Measurements from ENCODE around the gene LOXL1.
"Not testable (repeated sequence)": the region's sequence is repeated elsewhere in the genome, so short reads cannot be mapped to it uniquely, and the experiment has no call there.

The LOXL1 gene

GRCh38 chr15:73935547-73935946, 9.3 kb downstream of the LOXL1 start:
- Histone ChIP-seq H3K36me3 (ENCODE audit: insufficient read depth, low read length) (no peaks in the 10 kb centered on the region), H3K9ac (ENCODE audit: low read depth, low read length) (no peak overlapping the region), H3K4me1 (ENCODE audit: insufficient read depth, low read length) (peaks cover 15% of the 10 kb centered on the region), H3K9me3 (ENCODE audit: control insufficient read depth, insufficient read depth, low read length) (no peaks in the 10 kb centered on the region)

- H3K9ac ChIP-seq (ENCODE audit: low read depth, low read length), result no peak overlapping the region
These were observed 9.9 kb downstream of the LOXL1 start for GRCh38 chr15:73936181-73936580.

GRCh38 chr15:73936588-73937290, 10.5 kb downstream of the LOXL1 start:
- no peak overlapping the region; the same call in 1 of the 2 replicates for H3K9ac ChIP-seq (ENCODE audit: low read depth, low read length)
- H3K36me3 ChIP-seq (ENCODE audit: insufficient read depth, low read length), result no peaks in the 10 kb centered on the region
- peaks cover 24% of the 10 kb centered on the region for H3K4me1 ChIP-seq (ENCODE audit: insufficient read depth, low read length)
- no peaks in the 10 kb centered on the region for H3K9me3 ChIP-seq (ENCODE audit: control insufficient read depth, insufficient read depth, low read length)

More at GRCh38 chr15:73936181-73936580, 9.9 kb downstream of the LOXL1 start:
- peaks cover 21% of the 10 kb centered on the region for H3K4me1 ChIP-seq (ENCODE audit: insufficient read depth, low read length)
- no peaks in the 10 kb centered on the region for H3K36me3 ChIP-seq (ENCODE audit: insufficient read depth, low read length)
- no peaks in the 10 kb centered on the region for H3K9me3 ChIP-seq (ENCODE audit: control insufficient read depth, insufficient read depth, low read length)

DNA sequence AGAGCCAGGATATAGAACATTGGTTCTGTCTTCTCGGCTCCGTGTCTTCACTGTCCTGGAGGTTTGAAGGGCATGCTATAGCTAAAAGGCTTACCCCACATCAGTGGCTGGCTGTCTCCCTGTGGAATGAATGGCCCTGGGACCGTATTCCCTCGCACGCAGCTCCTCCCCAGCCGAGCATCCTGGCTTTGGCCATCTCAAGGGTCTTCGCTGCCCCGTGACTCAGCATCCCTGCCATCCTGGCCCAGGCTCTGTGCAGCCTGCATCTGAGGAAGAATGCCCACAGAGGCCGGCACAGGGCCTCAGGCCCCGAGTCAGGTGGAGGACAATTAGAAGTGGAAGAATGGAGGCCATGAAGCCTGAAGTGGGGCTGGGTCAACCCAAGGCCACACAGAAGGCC, 11.0 kb downstream of the LOXL1 start:
- peaks cover 24% of the 10 kb centered on the region for H3K4me1 ChIP-seq (ENCODE audit: insufficient read depth, low read length)
- no peak overlapping the region for H3K9ac ChIP-seq (ENCODE audit: low read depth, low read length)
- H3K36me3 ChIP-seq (ENCODE audit: insufficient read depth, low read length), result no peaks in the 10 kb centered on the region
- H3K9me3 ChIP-seq (ENCODE audit: control insufficient read depth, insufficient read depth, low read length), result no peaks in the 10 kb centered on the region

DNA sequence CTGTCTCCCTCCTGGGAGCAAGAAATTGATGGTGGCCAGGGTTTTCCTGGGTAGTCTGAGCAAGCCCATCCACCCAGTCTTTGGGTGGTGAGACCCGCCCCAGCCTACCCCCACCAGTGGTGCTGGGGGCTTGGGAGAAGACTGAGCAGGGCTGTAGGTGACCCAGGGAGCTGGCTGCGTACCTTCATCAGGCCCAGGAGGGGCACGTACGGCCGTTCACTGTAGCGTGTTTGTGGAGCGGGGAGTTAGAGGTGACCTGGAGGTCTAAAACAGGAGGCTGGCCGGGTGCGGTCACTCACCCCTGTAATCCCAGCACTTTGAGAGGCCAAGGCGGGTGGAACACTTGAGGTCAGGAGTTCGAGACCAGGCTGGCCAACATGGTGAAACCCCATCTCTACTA, 11.5 kb downstream of the LOXL1 start:
- Histone ChIP-seq H3K36me3 (ENCODE audit: insufficient read depth, low read length) (no peaks in the 10 kb centered on the region), H3K4me1 (ENCODE audit: insufficient read depth, low read length) (peaks cover 24% of the 10 kb centered on the region)

GRCh38 chr15:73938516-73938915, 12.3 kb downstream of the LOXL1 start:
- H3K9ac ChIP-seq (ENCODE audit: low read depth, low read length); H3K9me3 ChIP-seq (ENCODE audit: control insufficient read depth, insufficient read depth, low read length); H3K36me3 ChIP-seq (ENCODE audit: insufficient read depth, low read length): not testable (repeated sequence)
- H3K4me1 ChIP-seq (ENCODE audit: insufficient read depth, low read length), result peaks cover 24% of the 10 kb centered on the region

More for the DNA sequence above, 11.5 kb downstream of the LOXL1 start:
- H3K9me3 ChIP-seq (ENCODE audit: control insufficient read depth, insufficient read depth, low read length), result no peaks in the 10 kb centered on the region
- no peak overlapping the region for H3K9ac ChIP-seq (ENCODE audit: low read depth, low read length)

GRCh38 chr15:73939138-73939537, 12.9 kb downstream of the LOXL1 start:
- H3K9me3 ChIP-seq (ENCODE audit: control insufficient read depth, insufficient read depth, low read length), result no peaks in the 10 kb centered on the region
- H3K9ac ChIP-seq (ENCODE audit: low read depth, low read length), result no peak overlapping the region
- H3K4me1 ChIP-seq (ENCODE audit: insufficient read depth, low read length), result peaks cover 24% of the 10 kb centered on the region

GRCh38 chr15:73940061-73940981, 14.1 kb downstream of the LOXL1 start:
- Histone ChIP-seq H3K4me1 (ENCODE audit: insufficient read depth, low read length) (peaks cover 21% of the 10 kb centered on the region), H3K9ac (ENCODE audit: low read depth, low read length) (no peak overlapping the region), H3K36me3 (ENCODE audit: insufficient read depth, low read length) (no peaks in the 10 kb centered on the region), H3K9me3 (ENCODE audit: control insufficient read depth, insufficient read depth, low read length) (no peaks in the 10 kb centered on the region)

More at GRCh38 chr15:73939138-73939537, 12.9 kb downstream of the LOXL1 start:
- H3K36me3 ChIP-seq (ENCODE audit: insufficient read depth, low read length), result no peaks in the 10 kb centered on the region

DNA sequence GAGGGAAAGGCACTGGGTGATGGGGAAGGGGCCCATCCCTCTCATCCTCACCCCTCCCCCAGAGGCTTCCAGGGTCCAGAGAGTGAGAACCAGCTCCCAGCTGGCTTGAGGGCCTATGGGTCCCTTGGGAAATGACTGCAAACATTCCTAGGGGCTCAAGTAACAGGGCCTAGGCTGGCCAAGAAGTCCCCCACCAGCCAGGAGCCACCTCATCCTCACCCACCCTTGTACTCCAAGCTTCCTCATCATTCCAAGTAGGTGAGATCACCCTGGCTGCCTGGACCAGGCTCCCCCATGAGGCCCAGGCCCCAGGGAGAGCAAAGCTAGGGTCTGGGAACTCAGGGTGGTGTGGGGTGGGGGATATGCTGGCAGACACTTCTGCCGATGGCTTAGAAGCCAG, 14.8 kb downstream of the LOXL1 start:
- H3K9me3 ChIP-seq (ENCODE audit: control insufficient read depth, insufficient read depth, low read length), result no peaks in the 10 kb centered on the region
- H3K4me1 ChIP-seq (ENCODE audit: insufficient read depth, low read length), result peaks cover 16% of the 10 kb centered on the region
- no peaks in the 10 kb centered on the region for H3K36me3 ChIP-seq (ENCODE audit: insufficient read depth, low read length)
- H3K9ac ChIP-seq (ENCODE audit: low read depth, low read length), result no peak overlapping the region

DNA sequence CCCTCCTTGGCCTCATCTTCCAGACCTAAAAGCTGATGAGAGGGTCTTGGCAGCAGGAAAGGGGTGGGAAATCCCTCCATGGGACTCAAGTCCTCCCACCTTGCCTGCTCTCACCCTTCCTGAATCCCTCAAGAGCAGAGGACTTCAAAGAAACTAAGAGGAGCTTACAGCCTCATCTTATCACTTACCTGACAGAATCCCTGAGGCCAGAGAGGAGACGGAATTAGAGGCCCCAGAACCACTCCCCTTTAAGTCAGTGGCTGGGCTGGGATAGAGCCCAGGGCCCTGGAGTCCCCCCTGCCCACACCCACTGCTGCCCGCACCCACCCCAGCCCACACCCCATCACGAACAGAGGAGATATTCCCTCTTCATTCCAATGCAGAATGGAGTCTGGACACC, 15.2 kb downstream of the LOXL1 start:
- H3K36me3 ChIP-seq (ENCODE audit: insufficient read depth, low read length), result no peaks in the 10 kb centered on the region
- no peak overlapping the region for H3K9ac ChIP-seq (ENCODE audit: low read depth, low read length)
- H3K4me1 ChIP-seq (ENCODE audit: insufficient read depth, low read length), result peaks cover 15% of the 10 kb centered on the region

GRCh38 chr15:73941871-73942635, 15.8 kb downstream of the LOXL1 start:
- Histone ChIP-seq H3K9ac (ENCODE audit: low read depth, low read length) (no peak overlapping the region), H3K9me3 (ENCODE audit: control insufficient read depth, insufficient read depth, low read length) (no peaks in the 10 kb centered on the region), H3K36me3 (ENCODE audit: insufficient read depth, low read length) (no peaks in the 10 kb centered on the region), H3K4me1 (ENCODE audit: insufficient read depth, low read length) (peaks cover 12% of the 10 kb centered on the region)

More for the DNA sequence above, 15.2 kb downstream of the LOXL1 start:
- no peaks in the 10 kb centered on the region for H3K9me3 ChIP-seq (ENCODE audit: control insufficient read depth, insufficient read depth, low read length)

DNA sequence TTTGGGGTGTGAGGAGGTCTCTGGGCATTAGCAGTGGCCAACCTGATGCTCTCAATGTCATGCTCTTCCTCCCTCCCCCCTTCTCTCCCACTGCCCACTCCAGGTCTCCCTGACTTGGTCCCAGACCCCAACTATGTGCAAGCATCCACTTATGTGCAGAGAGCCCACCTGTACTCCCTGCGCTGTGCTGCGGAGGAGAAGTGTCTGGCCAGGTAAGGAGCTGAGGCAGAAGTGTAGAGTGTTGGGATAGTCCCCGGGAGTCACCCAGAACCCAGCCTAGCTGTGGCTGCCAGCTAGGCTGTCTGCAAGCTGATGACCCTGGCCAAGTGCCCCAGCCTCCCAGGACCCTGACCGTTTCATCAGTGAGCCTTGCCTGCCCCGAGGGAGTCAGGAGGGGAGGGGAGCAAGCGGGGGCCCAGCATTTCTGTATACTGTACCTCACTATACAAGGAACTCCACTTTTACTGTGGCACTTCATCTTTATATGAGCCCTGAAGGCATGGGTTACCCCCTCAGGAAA, 16.5 kb downstream of the LOXL1 start:
- H3K9me3 ChIP-seq (ENCODE audit: control insufficient read depth, insufficient read depth, low read length), result no peaks in the 10 kb centered on the region
- H3K9ac ChIP-seq (ENCODE audit: low read depth, low read length), result no peak overlapping the region
- H3K4me1 ChIP-seq (ENCODE audit: insufficient read depth, low read length), result peaks cover 12% of the 10 kb centered on the region
- H3K36me3 ChIP-seq (ENCODE audit: insufficient read depth, low read length), result no peaks in the 10 kb centered on the region

- Histone ChIP-seq H3K9me3 (ENCODE audit: control insufficient read depth, insufficient read depth, low read length) (no peaks in the 10 kb centered on the region), H3K36me3 (ENCODE audit: insufficient read depth, low read length) (no peaks in the 10 kb centered on the region; the same call in 1 of the 2 replicates), H3K9ac (ENCODE audit: low read depth, low read length) (no peak overlapping the region), H3K4me1 (ENCODE audit: insufficient read depth, low read length) (peaks cover 12% of the 10 kb centered on the region)
These were observed 18.2 kb downstream of the LOXL1 start for GRCh38 chr15:73944161-73945129.

Data from ES-I3 (cell line).